ENCODE results near the gene CCDC197.

DNA sequence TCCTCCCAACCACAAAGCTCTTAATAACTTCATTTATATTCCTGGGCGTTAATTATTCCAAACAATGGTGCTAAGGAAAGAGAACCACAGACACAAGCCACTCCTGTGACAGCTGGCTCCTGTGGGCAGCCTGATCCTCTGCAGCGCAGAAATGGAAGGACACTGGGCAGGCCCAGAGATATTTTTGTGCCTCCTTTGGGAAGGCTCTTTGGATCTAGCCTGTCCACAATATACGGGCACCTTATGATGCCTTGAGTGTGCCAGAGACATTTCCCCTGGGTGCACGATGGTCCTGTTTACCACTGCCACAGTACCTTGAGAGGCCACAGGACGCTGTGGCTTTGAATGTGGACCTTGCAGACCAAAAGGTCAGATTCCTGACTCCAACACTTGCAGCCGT, 22.8 kb upstream of the CCDC197 start:
- TF ChIP-seq CTCF (IDR thresholded peaks at IDR 0.05) (no peak), POLR2A (IDR thresholded peaks at IDR 0.05) (no peak)

Measured in testis (tissue), 2 donors.